Epidermal melanocyte (primary cell): ENCODE results near the gene STRN.
"Not testable (repeated sequence)": the region's sequence is repeated elsewhere in the genome, so short reads cannot be mapped to it uniquely, and the experiment has no call there.

Source experiments
- DNase-seq: peaks from one replicate; pipeline ENCODE4 v3.0.0; 2011; ENCODE audit warnings: low spot score; ENCODE audit not compliant: insufficient read length

The STRN gene

GRCh38 chr2:36849265-36849664 lies 117.1 kb downstream of the STRN start:
- no peak for DNase-seq

DNA sequence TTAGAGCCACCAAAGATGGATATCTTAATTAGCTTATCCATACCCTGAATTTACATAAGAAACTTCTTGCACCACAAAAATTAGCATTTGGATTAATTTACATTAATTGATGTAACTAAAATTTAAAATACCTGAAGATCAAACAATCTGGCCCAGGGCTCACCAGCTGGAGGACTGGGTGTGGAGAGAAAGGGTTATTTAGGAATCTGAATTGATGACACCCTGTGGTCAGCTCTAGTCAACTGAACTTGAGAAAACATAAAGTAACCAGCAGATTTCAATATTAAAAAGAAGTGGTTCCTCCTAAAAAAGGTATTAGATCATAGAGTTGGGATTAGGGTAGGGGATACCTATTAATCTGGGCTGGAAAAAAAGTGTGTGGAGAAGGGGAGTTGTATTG lies 122.5 kb downstream of the STRN start:
- DNase-seq = no peak

GRCh38 chr2:36839976-36840617 lies 126.2 kb downstream of the STRN start:
- no peak for DNase-seq

DNA sequence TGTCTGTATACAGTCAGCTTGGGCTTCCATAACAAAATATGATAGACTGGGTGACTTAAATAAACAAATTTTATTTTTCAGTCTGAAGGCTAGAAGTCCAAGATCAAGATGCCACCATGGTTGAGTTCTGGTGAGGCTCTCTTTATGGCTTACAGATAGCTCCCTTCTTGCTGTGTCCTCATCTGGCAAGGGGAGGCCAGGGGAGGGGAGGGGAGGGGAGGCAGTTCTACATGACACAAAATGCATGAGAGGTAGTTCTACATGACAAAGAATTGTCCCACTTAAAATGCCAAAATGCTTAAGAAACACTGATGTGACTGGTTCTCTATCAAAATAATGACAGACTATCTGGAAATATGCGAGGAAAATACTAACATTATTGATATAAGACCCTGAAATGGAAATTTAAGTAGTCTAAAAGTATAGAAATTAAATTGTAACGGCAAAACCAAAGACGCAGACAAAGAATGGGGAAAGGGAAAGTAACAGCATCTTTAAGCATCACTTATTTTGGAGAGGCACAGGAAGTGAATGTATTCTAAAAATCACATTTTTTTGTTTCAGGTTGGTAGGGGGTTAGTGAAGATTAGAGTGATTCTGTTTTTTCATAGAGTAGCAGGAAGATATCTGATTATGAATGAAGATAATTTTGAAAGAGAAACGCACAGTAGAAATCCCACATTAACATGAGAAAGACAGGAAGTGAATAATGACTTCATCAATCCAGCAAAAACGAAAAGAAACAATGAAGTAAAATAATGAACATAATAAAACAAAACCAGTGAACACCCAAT lies 131.4 kb downstream of the STRN start:
- DNase-seq = no peak

DNA sequence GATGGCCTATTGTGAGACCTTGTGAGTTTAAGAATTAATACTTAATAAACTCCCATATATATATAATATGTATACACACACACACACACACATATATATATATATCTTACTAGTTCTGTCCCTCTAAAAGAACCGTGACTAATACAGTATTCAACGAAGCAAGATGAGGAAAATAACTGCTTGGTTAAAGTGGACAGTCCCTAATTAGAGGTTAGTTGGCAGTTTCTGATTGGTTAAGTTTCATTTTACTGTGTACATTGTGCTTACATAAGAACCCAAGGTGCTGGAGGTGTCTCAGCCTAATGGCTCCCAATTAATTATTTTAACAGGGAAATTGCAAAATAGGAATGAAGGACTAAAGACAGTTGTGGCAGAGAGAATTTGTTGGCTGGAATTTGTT lies 132.1 kb downstream of the STRN start:
- no peak for DNase-seq

DNA sequence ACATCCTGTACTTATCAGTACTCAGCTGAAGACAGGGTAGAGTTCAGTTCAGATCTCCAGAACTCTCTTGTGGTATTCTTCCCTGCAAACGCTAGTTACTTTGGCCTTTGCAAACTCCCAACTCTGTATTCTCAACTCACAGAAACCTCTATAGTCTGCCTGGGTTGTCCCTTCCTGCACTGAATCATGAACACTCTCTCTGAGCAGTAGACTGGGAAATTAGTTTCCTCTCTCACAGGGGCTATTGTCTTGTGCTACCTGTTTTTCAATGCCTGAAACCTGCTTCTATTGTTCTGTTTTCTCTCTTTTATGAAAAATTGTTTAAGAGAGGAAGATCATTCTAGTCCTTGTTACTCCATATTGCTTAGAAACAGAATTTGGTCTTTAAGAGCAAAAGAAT lies 135.2 kb downstream of the STRN start:
- DNase-seq = no peak

GRCh38 chr2:36824683-36825082 lies 141.7 kb downstream of the STRN start:
- DNase-seq = not testable (repeated sequence)

- no peak for DNase-seq
Measured at GRCh38 chr2:36824273-36824672, 142.1 kb downstream of the STRN start.

DNA sequence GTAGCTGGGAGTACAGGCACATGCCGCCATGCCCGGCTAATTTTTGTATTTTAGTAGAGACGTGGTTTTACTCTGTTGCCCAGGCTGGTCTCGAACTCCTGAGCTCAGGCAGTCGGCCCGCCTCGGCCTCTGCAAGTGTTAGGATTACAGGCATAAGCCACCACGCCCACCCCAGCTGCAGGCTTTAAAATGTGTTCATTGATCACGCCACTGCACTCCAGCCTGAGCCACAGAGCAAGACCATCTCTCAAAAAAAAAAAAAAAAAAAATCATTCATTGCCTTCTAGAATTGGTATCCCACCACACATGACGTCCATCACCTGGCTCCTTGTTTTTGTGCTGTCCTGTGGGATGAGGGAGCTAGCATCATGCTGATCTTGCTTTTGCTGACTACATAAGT lies 142.5 kb downstream of the STRN start:
- DNase-seq = no peak

DNA sequence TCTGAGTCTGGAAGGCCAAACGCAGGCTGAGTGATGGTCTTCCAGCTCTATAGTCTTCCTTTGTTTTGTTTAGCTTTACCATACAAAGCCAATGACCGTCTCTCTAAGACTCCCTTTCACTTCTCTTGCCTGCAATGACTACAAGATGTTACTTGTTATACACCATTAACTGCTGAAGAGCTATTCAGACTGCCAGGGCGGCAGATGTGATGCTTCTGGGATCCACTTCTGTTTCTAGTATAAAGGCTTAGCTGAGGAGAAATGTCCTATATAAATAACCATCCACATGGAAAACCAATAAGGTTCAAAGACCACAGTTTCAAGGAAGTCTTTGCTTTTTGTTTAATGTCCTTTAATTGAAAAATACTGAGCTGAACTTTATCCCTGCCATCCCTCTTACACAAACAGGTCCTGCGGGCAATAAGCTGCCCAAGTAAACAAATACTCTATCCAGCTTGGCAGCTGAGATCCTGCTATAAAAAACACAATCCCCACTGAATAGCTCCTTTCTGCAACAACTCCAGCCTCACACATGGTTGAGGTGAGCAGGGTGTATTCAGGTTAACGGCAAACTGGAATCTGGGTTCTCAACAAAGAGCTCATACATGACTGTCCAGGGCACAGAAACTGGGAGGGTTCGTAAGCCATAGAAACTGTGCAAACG lies 145.3 kb downstream of the STRN start:
- no peak for DNase-seq

DNA sequence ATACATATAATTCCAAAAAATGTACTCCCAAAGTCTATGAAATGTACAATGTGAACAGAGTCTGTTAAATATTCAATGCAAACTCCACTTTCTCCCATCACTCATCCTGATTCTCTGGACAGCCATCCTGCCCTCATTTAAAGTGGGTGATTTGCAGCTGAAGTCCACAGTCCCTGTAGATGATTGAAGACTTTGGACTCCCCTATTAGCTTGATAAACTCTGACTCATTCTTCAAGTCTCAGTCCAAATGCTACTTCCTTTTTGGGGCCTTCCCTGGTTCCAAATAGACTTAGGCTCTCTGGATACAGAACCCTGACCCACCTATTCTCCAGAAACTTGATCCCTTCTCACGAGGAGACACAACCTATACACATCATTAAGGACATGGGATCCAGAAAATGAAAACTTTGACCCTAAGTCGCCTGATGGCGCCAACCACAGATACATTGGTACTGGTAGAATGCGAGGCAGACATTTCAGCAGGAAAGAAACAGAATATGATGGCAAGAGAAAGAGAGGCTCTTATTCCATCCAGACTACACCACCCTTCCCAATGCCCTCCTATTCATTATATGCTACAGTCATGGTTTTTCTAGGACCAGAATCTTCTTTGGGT lies 147.1 kb downstream of the STRN start:
- DNase-seq = no peak

- no peak for DNase-seq
Measured at GRCh38 chr2:36818542-36818941, 147.8 kb downstream of the STRN start.

GRCh38 chr2:36812196-36812595 lies 154.1 kb downstream of the STRN start:
- DNase-seq = no peak

GRCh38 chr2:36811071-36811470 lies 155.3 kb downstream of the STRN start:
- no peak for DNase-seq

GRCh38 chr2:36809069-36809445 lies 157.3 kb downstream of the STRN start:
- no peak for DNase-seq

- DNase-seq = no peak
Measured at GRCh38 chr2:36808386-36809068, 157.8 kb downstream of the STRN start.

- no peak for DNase-seq
Measured at GRCh38 chr2:36807223-36807886, 159.0 kb downstream of the STRN start.

DNA sequence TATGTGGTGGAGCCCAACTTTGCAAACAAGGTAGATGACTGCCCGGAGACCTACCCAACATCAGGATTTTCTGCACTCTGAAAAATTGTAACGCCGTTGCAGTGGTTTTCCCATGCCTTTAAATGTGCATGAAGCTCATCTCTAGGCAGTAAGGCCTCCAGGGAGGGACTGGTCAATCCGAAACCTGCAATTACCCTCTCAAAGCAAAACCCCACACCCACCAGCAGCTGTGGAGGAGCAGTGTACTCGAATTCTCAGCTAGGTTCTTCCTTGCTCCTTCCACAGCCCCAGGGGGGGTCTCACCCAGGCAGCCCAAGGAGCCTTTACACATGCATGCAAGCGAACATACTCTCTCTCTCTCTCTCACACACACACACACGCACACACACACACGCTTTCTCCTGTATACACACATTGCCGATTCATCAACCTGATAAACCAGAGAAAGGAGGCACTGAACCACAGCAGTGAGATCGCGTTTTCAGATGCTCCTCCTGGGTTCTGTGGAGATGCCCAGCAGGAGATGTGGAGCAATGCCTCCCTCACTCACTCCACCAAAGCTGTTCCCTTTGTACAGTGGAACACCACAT lies 160.6 kb downstream of the STRN start:
- DNase-seq = no peak

DNA sequence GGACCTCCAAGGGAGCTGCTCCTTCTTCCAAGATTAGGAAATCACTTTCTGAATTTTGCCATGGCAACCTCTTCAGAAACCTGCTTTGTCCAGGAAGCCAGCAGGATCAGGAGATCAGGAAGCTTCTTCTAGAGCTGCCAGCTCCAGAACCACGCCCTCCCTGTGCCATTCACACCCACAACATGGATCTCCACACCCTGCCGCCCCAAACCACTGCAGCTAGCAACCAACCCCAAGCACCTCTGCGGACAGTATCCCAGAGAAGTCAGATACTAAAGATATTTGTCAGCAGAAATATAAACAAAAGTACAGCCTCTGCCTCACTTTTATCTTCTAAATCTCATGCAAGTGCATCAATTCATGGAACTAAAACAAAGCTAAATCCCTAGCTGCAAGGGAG lies 163.4 kb downstream of the STRN start:
- DNase-seq = no peak

DNA sequence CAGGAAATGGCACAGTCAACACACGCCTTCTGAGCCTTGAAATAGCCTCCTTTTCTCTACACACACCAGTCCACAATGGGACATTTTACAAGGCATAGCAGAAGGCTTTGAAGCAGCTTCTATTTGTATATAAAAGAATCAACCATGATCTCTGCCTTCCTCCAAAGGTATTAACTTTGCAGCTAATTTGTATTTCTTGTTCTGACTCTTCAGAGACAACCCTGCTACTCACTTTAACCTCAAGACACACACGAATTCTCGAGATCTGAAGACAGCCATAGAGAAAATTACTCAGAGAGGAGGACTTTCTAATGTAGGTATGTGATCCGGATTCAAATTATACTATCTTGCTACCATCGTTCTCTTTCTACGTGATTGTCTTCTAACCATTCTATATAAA lies 165.2 kb downstream of the STRN start:
- DNase-seq = no peak

DNA sequence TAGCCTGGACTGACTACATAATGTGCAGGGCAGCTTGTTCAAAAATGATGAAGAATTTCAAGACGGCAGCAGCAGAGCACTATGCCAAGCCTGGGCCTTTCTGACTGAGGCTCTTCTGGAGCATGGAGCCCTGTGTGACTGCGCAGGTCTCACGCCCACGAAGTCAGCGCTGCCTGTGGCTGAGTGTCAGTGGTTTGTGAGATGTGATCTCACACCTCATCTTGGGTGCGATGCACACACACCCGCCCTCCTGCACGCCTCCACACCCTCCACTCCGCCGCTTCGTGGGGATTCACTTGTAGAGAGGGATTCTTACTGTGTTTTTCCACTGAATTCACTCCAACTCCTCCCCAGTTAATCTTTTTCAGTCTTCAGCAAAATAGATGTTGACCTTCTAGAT lies 166.0 kb downstream of the STRN start:
- DNase-seq = no peak
